Measurements from ENCODE around the gene MIF. TPM values are rescaled to one million over a fixed set of nuclear protein-coding genes. Genes with fewer than 3 reads are reported as not detected.

The MIF gene
- total RNA-seq, 4 donors from 2014 or later, result 164 to 261 (median 237) TPM

DNA sequence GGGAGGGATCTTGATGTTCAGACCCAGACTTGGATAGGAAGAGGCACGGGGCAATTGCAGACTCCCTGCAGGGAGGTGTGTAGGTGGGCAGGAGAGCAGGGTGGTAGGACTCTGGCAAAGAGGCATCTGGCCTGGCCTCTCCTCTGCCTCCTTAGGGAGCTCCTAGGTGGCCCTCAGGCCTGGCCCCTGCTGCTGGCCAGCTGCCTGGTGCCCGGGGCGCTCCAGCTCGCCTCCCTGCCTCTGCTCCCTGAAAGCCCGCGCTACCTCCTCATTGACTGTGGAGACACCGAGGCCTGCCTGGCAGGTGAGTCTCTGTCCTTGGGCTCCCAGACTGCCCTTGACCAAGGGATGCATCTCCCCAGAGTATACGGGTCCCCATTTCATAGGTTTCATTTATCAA, 16.6 kb upstream of the MIF start:
- TF ChIP-seq POLR2A (IDR thresholded peaks at IDR 0.05) (no peak), POLR2AphosphoS5 (IDR thresholded peaks at IDR 0.05) (no peak), EP300 (IDR thresholded peaks at IDR 0.05) (no peak)
- TF ChIP-seq, protein P1, sequence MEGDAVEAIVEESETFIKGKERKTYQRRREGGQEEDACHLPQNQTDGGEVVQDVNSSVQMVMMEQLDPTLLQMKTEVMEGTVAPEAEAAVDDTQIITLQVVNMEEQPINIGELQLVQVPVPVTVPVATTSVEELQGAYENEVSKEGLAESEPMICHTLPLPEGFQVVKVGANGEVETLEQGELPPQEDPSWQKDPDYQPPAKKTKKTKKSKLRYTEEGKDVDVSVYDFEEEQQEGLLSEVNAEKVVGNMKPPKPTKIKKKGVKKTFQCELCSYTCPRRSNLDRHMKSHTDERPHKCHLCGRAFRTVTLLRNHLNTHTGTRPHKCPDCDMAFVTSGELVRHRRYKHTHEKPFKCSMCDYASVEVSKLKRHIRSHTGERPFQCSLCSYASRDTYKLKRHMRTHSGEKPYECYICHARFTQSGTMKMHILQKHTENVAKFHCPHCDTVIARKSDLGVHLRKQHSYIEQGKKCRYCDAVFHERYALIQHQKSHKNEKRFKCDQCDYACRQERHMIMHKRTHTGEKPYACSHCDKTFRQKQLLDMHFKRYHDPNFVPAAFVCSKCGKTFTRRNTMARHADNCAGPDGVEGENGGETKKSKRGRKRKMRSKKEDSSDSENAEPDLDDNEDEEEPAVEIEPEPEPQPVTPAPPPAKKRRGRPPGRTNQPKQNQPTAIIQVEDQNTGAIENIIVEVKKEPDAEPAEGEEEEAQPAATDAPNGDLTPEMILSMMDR (IDR thresholded peaks at IDR 0.05), result no peak
- Histone ChIP-seq H3K4me3 (no peak overlapping the region), H3K9me3 (no peaks in the 10 kb centered on the region), H3K27ac (no peak overlapping the region), H3K4me1 (no peaks in the 10 kb centered on the region), H3K27me3 (no peaks in the 10 kb centered on the region), H3K36me3 (peaks cover 0 to 92% of the 10 kb centered on the region in 2 donors)
- no peak for ATAC-seq
- WGBS, 2 donors (ENCODE audit: low coverage in 1 of 2), result 98% methylated on average over 7 of the region's 8 CpGs; no CpG with 5 or more reads in 1 of the 2 donors

DNA sequence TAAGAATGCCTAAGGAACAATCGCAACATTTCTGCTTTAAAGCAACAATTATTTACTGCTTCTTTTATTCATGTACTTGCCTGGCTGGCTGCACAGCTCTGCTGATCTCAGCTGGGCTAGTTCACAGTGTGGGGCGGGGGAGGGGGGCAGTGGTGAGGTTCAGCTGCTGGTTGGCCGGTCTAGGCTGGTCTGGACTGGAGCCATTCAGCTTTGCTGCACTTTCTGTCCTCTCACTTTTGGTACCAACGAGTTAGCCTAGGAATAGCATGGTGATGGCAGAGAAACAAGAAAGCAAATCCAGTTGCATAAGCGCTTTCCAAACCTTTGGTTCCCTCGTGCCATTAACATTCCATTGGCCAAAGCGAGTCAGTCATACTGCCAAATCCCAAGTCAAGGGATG, 16.0 kb upstream of the MIF start:
- no peak for ATAC-seq
- H3K27me3 ChIP-seq, result no peaks in the 10 kb centered on the region
- no peaks in the 10 kb centered on the region for H3K4me1 ChIP-seq
- peaks cover 0 to 92% of the 10 kb centered on the region in 2 donors for H3K36me3 ChIP-seq
- TF ChIP-seq POLR2A (IDR thresholded peaks at IDR 0.05), result no peak
- TF ChIP-seq, protein P1 (IDR thresholded peaks at IDR 0.05), result no peak
- TF ChIP-seq EP300 (IDR thresholded peaks at IDR 0.05), result no peak
- no peak for TF ChIP-seq POLR2AphosphoS5 (IDR thresholded peaks at IDR 0.05)
- H3K27ac ChIP-seq, result no peak overlapping the region
- no peaks in the 10 kb centered on the region for H3K9me3 ChIP-seq
- WGBS, 2 donors (ENCODE audit: low coverage in 1 of 2), result 95 to 100% methylated on average over 3 to 4 of the region's 7 CpGs
- no peak overlapping the region for H3K4me3 ChIP-seq

DNA sequence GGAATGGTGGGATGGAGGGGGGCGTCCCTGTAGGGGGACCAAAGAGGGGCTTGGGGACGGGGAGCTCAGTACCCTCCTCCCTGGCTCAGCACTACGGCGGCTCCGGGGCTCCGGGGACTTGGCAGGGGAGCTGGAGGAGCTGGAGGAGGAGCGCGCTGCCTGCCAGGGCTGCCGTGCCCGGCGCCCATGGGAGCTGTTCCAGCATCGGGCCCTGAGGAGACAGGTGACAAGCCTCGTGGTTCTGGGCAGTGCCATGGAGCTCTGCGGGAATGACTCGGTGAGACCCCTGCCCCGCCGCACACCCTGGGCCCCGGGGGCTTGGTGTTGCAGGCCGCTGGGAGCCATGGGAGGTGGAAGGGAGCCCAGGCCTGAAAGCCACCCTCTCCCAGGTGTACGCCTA, 11.8 kb upstream of the MIF start:
- Histone ChIP-seq H3K4me1 (no peaks in the 10 kb centered on the region), H3K27ac (no peak overlapping the region), H3K9me3 (no peaks in the 10 kb centered on the region), H3K27me3 (no peaks in the 10 kb centered on the region), H3K4me3 (no peak overlapping the region), H3K36me3 (peaks cover 0 to 69% of the 10 kb centered on the region in 2 donors)
- TF ChIP-seq, protein P1 (IDR thresholded peaks at IDR 0.05), result no peak
- no peak for TF ChIP-seq POLR2AphosphoS5 (IDR thresholded peaks at IDR 0.05)
- no peak for TF ChIP-seq POLR2A (IDR thresholded peaks at IDR 0.05)
- TF ChIP-seq EP300 (IDR thresholded peaks at IDR 0.05), result no peak
- WGBS, 2 donors (ENCODE audit: low coverage in 1 of 2), result 80 to 89% methylated on average over 4 to 9 of the region's 20 CpGs
- no peak for ATAC-seq

DNA sequence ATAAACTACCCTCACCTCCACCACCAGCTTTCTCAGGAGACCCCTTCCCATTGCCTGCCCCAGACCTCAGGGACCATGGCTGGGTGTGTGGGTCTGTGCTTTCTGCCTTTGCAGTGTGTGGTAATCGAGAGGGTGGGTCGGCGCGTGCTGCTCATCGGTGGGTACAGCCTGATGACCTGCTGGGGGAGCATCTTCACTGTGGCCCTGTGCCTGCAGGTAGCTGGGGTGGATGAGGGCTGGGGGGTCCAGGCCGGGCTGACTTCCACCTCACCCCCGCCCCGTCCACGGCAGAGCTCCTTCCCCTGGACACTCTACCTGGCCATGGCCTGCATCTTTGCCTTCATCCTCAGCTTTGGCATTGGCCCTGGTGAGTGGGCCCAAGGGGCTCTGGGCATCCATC, 10.5 kb upstream of the MIF start:
- H3K4me3 ChIP-seq, result no peak overlapping the region
- TF ChIP-seq EP300 (IDR thresholded peaks at IDR 0.05), result no peak
- no peak for TF ChIP-seq POLR2AphosphoS5 (IDR thresholded peaks at IDR 0.05)
- no peak for TF ChIP-seq POLR2A (IDR thresholded peaks at IDR 0.05)
- TF ChIP-seq, protein P1 (IDR thresholded peaks at IDR 0.05), result no peak
- no peaks in the 10 kb centered on the region for H3K9me3 ChIP-seq
- no peak for ATAC-seq
- H3K27me3 ChIP-seq, result no peaks in the 10 kb centered on the region
- WGBS, 2 donors (ENCODE audit: low coverage in 1 of 2), result 100% methylated on average over 4 of the region's 9 CpGs; no CpG with 5 or more reads in 1 of the 2 donors
- H3K36me3 ChIP-seq, result peaks cover 0 to 56% of the 10 kb centered on the region in 2 donors
- H3K4me1 ChIP-seq, result peaks cover 0 to 7% (median 0%) of the 10 kb centered on the region in 3 donors
- H3K27ac ChIP-seq, result no peak overlapping the region

DNA sequence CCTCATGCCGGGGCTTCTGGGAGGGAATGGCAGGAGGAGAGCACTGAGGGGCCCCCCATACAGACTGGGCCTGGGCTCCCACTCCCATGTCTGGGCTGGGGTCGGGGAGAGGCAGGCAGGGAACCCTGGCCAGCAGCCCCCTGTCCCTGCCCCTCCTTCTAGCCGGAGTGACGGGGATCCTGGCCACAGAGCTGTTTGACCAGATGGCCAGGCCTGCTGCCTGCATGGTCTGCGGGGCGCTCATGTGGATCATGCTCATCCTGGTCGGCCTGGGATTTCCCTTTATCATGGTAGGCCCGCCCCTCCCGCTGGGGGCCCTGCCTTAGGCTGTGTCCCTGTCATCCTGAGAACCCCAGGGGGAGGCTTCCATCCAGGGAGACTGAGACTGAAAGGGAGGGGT, 10.0 kb upstream of the MIF start:
- Histone ChIP-seq H3K9me3 (no peaks in the 10 kb centered on the region), H3K4me3 (no peak overlapping the region), H3K36me3 (peaks cover 0 to 51% of the 10 kb centered on the region in 2 donors), H3K4me1 (peaks cover 0 to 12% (median 0%) of the 10 kb centered on the region in 3 donors), H3K27ac (no peak overlapping the region), H3K27me3 (no peaks in the 10 kb centered on the region)
- TF ChIP-seq POLR2A (IDR thresholded peaks at IDR 0.05), result no peak
- TF ChIP-seq POLR2AphosphoS5 (IDR thresholded peaks at IDR 0.05), result no peak
- TF ChIP-seq, protein P1 (IDR thresholded peaks at IDR 0.05), result no peak
- no peak for TF ChIP-seq EP300 (IDR thresholded peaks at IDR 0.05)
- WGBS, 2 donors (ENCODE audit: low coverage in 1 of 2), result no CpG with 5 or more reads among the region's 9 CpGs
- ATAC-seq, result no peak
